Activated CD4-positive, alpha-beta T cell treated with anti-CD3 and anti-CD28 coated beads, Interleukin-2, amount 10 ng/mL, durations not matched to agents 7 days and 5 days (primary cell): ENCODE measurements around the gene ELK3. TPM values are rescaled to one million over a fixed set of nuclear protein-coding genes. Genes with fewer than 3 reads are reported as not detected.

Experiments used
- CTCF ChIA-PET: fragments of 350-600 bp; sonication (Branson Sonifier 250); formaldehyde crosslinking; loops from one replicate; lab custom pipeline; 2021; ENCODE audit warnings: antibody characterized with exemption; lab: Charles Lee
- POLR2A ChIA-PET: fragments of 350-600 bp; sonication (Branson Sonifier 250); formaldehyde crosslinking; loops from one replicate; lab custom pipeline; 2021; ENCODE audit warnings: antibody characterized with exemption; lab: Charles Lee
- DNase-seq: peaks from one replicate; pipeline ENCODE4 v3.0.0-alpha.2; 2020
- H3K27ac Mint-ChIP-seq: one replicate; pipeline ENCODE4 v1.8.0; 2021; ENCODE audit warnings: mild to moderate bottlenecking, moderate library complexity, mixed read lengths
- H3K27me3 Mint-ChIP-seq: one replicate; pipeline ENCODE4 v1.8.0; 2021; ENCODE audit warnings: mixed read lengths
- H3K36me3 Mint-ChIP-seq: one replicate; pipeline ENCODE4 v1.8.0; 2021; ENCODE audit warnings: low read depth, mixed read lengths
- H3K4me1 Mint-ChIP-seq: one replicate; pipeline ENCODE4 v1.8.0; 2021; ENCODE audit warnings: mixed read lengths
- H3K4me3 Mint-ChIP-seq: one replicate; pipeline ENCODE4 v1.8.0; 2021; ENCODE audit warnings: mild to moderate bottlenecking, moderate library complexity, mixed read lengths
- H3K9me3 Mint-ChIP-seq: one replicate; pipeline ENCODE4 v1.8.0; 2021; ENCODE audit warnings: mixed read lengths
- total RNA-seq, 2 experiments: library from RNA; stranded (reverse); gene quantifications; one replicate each; pipeline ENCODE4 v1.2.3, GENCODE V29; 2021

ELK3 gene
- total RNA-seq, 2 experiments from 2014 or later: 27.3 to 33.9 TPM

GRCh38 chr12:96233168-96233567 lies 39.0 kb downstream of the ELK3 start:
- Mint-ChIP-seq H3K4me1 (peaks cover 43% of the 10 kb centered on the region), H3K36me3 (peaks cover 34% of the 10 kb centered on the region), H3K27me3 (no peaks in the 10 kb centered on the region), H3K9me3 (peaks cover 2% of the 10 kb centered on the region), H3K4me3 (no peak overlapping the region), H3K27ac (no peak overlapping the region)
- ChIA-PET CTCF (interaction anchor here (1.5 to 2.6 kb wide), 2 partner anchors 17 to 18 kb away, joined by 3 to 7 read pairs; no protein-coding TSS in a partner anchor), POLR2A (no interaction called here)
- no peak for DNase-seq

- H3K27me3 Mint-ChIP-seq: no peaks in the 10 kb centered on the region
- DNase-seq: no peak
- ChIA-PET POLR2A (no interaction called here), CTCF (interaction anchor here (0.9 to 2.4 kb wide), 6 partner anchors 11 to 282 kb away, joined by 3 to 7 read pairs (median 3); no protein-coding TSS in a partner anchor)
- no peak overlapping the region for H3K27ac Mint-ChIP-seq
- H3K36me3 Mint-ChIP-seq: peaks cover 35% of the 10 kb centered on the region
- H3K9me3 Mint-ChIP-seq: peaks cover 2% of the 10 kb centered on the region
- no peak overlapping the region for H3K4me3 Mint-ChIP-seq
- peaks cover 51% of the 10 kb centered on the region for H3K4me1 Mint-ChIP-seq
Observed at GRCh38 chr12:96233939-96234461, 39.8 kb downstream of the ELK3 start.

- Mint-ChIP-seq H3K36me3 (peaks cover 35% of the 10 kb centered on the region), H3K27ac (peak overlapping the region; percentile 27), H3K4me1 (peaks cover 54% of the 10 kb centered on the region), H3K4me3 (no peak overlapping the region), H3K9me3 (peaks cover 2% of the 10 kb centered on the region), H3K27me3 (no peaks in the 10 kb centered on the region)
- ChIA-PET CTCF (interaction anchor here (1.0 to 2.4 kb wide), 5 partner anchors 12 to 23 kb away, joined by 3 to 7 read pairs (median 3); no protein-coding TSS in a partner anchor), POLR2A (no interaction called here)
- DNase-seq: no peak
Observed at GRCh38 chr12:96234591-96235483, 40.7 kb downstream of the ELK3 start.

DNA sequence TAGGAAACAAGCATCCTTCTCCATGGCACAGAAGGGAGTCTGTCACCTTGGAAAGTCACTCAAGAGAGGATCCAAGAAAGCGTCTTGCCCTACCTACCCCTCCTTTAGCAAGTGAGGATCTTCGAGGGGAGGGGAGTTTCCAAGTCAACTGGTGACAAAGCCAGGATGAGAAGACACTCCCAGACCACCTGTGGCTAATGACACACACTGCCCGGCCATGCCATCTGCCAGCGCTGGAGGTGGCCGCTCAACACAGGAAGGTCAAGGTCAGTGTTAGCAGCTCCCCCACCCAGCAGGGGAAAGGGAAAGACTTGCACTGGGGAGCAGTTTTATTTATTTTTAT lies 41.3 kb downstream of the ELK3 start:
- Mint-ChIP-seq H3K4me3 (no peak overlapping the region), H3K4me1 (peaks cover 59% of the 10 kb centered on the region), H3K36me3 (peaks cover 33% of the 10 kb centered on the region), H3K27ac (peak overlapping the region; percentile 27), H3K27me3 (no peaks in the 10 kb centered on the region), H3K9me3 (peaks cover 2% of the 10 kb centered on the region)
- ChIA-PET POLR2A (no interaction called here), CTCF (interaction anchor here (0.9 to 2.4 kb wide), 3 partner anchors 15 to 35 kb away, joined by 3 to 7 read pairs (median 4); no protein-coding TSS in a partner anchor)
- no peak for DNase-seq

DNA sequence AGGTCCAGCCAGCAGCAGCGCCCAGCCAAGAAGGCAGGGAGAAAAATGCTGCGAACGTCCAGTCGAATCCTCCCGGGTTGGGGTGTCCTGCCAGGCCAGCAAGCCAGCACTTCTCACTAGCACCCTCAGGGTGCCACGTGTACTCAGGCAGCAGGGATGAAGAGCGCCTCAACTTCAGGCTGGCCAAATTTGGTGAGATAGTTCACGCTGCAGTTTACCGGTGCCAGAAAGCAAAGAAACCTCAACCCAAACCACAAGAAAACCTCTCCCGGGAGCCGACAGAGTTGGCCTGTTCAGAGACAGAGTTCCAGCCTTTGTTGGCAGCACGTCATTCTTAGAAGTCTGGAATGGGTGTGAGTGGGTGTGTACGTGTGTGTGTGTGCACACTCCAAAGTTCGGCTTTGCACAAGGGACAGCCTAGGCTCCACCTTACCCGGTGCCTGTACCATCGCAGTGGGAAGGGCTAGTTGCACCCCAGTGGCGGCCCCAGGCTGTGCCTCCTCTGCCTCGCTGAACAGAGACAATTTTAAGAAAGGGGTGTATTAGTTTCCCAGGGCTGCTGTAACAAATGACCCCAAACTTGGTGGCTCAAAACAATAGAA lies 42.1 kb downstream of the ELK3 start:
- ChIA-PET CTCF (interaction anchor here (0.7 to 2.4 kb wide), 7 partner anchors 8 to 175 kb away, joined by 3 to 7 read pairs (median 3); partner anchors contain the start of gene CDK17), POLR2A (no interaction called here)
- Mint-ChIP-seq H3K36me3 (peaks cover 35% of the 10 kb centered on the region), H3K4me3 (peak overlapping the region; percentile 8), H3K27me3 (no peaks in the 10 kb centered on the region), H3K9me3 (peaks cover 2% of the 10 kb centered on the region), H3K4me1 (peaks cover 68% of the 10 kb centered on the region), H3K27ac (peak overlapping the region; percentile 48)
- DNase-seq: peak; percentile 54

DNA sequence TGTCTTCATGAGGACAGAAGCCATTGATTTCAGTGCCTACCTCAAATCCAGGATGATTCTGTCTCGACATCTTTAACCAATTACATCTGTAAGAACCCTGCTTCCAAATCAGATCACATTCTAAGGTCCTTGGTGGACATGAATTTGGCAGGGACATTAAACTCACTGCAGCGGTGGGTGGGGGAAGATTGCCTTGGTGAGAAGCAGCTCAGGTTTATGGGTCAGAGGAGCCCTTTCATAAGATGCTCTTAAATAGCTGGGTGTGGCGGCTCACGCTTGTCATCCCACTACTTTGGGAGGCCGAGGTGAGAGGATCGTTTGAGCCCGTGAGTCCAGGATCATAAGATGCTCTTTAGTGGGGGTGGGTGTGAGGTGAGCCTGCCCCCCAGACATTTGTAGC lies 42.9 kb downstream of the ELK3 start:
- H3K27me3 Mint-ChIP-seq: no peaks in the 10 kb centered on the region
- peaks cover 36% of the 10 kb centered on the region for H3K36me3 Mint-ChIP-seq

DNA sequence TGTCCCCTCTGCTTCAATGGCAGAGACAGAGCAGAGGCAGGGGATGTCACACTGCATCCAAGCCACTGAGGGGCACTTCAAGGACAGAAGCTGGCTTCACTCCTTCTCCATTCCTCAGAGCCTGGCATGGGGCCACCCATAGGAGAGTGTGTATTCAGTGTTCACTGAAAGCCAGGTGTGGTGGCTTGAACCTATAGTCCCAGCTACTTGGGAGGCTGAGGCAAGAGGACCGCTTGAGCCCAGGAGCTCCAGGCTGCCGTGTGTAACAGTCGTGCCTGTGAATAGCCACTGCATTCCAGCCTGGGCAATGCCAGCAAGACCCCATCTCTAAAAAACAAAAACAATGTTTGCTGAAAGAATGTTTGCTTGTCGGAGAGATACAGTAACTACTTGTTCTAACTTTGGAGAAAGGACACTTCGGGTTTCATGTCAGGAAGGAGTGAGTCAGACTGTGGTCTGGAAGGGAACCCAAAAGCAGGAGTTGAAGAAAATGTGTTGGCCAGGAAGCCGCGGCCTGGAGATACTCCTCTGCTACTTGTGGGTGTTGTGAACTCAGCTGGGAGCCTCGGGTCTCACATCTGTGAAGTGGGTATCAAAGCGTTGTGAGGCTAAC lies 43.4 kb downstream of the ELK3 start:
- H3K4me1 Mint-ChIP-seq: peaks cover 76% of the 10 kb centered on the region
- peaks cover 35% of the 10 kb centered on the region for H3K36me3 Mint-ChIP-seq
- H3K9me3 Mint-ChIP-seq: peaks cover 2% of the 10 kb centered on the region
- peak overlapping the region; percentile 43 for H3K27ac Mint-ChIP-seq
- peak overlapping the region; percentile 35 for H3K4me3 Mint-ChIP-seq
- DNase-seq: peak; percentile 56
- ChIA-PET CTCF (interaction anchor here (0.6 to 2.0 kb wide), 12 partner anchors 9 to 176 kb away, joined by 3 to 7 read pairs (median 3); partner anchors contain the start of gene CDK17), POLR2A (no interaction called here)
- H3K27me3 Mint-ChIP-seq: no peaks in the 10 kb centered on the region

More for the DNA sequence above, 42.9 kb downstream of the ELK3 start:
- peak overlapping the region; percentile 48 for H3K27ac Mint-ChIP-seq
- POLR2A ChIA-PET: no interaction called here
- CTCF ChIA-PET: interaction anchor here (0.7 to 2.0 kb wide), 8 partner anchors 9 to 176 kb away, joined by 3 to 7 read pairs (median 3); partner anchors contain the start of gene CDK17
- peaks cover 71% of the 10 kb centered on the region for H3K4me1 Mint-ChIP-seq
- H3K9me3 Mint-ChIP-seq: peaks cover 2% of the 10 kb centered on the region
- no peak overlapping the region for H3K4me3 Mint-ChIP-seq
- no peak for DNase-seq

DNA sequence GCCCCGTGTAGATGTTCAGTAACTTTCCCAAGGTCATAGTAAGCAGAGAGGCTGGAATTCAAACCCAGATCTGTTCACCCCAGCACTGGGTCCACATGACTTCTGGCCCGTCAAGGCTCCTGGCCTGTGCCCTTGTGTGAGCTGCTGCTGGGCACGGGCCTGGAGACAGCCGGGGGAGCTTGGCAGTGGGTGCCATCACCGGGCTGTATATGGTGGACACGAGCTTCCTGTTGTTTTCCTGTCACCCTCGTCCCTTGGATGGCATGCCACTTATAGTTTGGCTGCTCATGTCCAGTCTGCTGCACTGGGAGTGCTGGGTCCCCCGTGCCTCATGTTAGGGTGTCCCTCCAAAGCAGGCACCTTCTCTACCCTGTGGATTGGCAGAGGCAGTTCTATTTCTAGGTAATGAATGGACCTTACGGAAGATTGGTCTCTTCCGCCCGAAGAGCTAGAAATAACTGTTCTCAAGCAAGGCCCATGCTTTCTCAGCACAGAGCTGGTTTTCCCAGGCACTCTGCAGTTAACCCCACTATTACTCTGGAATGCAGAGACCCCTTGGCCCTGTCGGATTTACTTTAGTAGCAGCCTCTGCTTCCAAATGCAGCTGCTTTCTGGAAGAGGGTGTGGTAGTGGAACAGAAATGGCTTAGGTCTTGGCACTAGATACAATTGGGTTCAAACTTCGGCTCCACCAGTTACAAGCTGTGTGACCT lies 44.3 kb downstream of the ELK3 start:
- no peaks in the 10 kb centered on the region for H3K27me3 Mint-ChIP-seq
- DNase-seq: no peak
- H3K4me3 Mint-ChIP-seq: no peak overlapping the region
- CTCF ChIA-PET: interaction anchor here (0.6 to 2.0 kb wide), 11 partner anchors 12 to 177 kb away, joined by 3 to 7 read pairs (median 4); no protein-coding TSS in a partner anchor
- H3K9me3 Mint-ChIP-seq: peaks cover 2% of the 10 kb centered on the region
- POLR2A ChIA-PET: no interaction called here
- peak overlapping the region; percentile 27 for H3K27ac Mint-ChIP-seq
- H3K36me3 Mint-ChIP-seq: peaks cover 35% of the 10 kb centered on the region
- peaks cover 82% of the 10 kb centered on the region for H3K4me1 Mint-ChIP-seq

GRCh38 chr12:96239711-96240635 lies 45.8 kb downstream of the ELK3 start:
- CTCF ChIA-PET: interaction anchor here (0.6 to 1.9 kb wide), 7 partner anchors 13 to 763 kb away, joined by 3 to 6 read pairs (median 4); no protein-coding TSS in a partner anchor
- Mint-ChIP-seq H3K27ac (peak overlapping the region; percentile 25), H3K4me1 (peaks cover 74% of the 10 kb centered on the region), H3K27me3 (no peaks in the 10 kb centered on the region), H3K36me3 (peaks cover 37% of the 10 kb centered on the region), H3K9me3 (peaks cover 2% of the 10 kb centered on the region), H3K4me3 (no peak overlapping the region)
- POLR2A ChIA-PET: interaction anchor here (0.8 kb wide), 1 partner anchor 159 kb away, joined by 3 read pairs; no protein-coding TSS in a partner anchor
- no peak for DNase-seq

DNA sequence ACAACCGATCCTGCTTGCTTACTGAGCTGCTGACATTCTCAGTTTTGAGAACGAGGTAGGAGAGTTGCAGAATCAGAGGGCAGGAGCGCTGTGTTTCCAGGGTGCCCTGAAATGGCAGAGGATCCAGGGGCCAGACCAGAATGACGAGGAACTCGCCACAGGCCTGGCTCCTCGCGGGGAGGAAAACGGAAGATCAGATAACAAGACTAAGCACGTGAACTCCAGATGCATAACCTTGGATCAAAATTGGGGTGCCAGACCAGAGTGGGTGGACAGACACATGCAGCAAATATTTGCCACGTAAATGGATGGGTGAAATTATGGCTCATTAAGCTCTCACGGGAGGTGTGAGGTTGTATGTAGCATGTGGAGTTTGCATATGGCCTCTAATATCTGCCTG lies 46.5 kb downstream of the ELK3 start:
- ChIA-PET POLR2A (interaction anchor here (0.8 kb wide), 1 partner anchor 158 kb away, joined by 3 read pairs; no protein-coding TSS in a partner anchor), CTCF (interaction anchor here (0.9 kb wide), 1 partner anchor 17 kb away, joined by 3 read pairs; no protein-coding TSS in a partner anchor)
- H3K27me3 Mint-ChIP-seq: no peaks in the 10 kb centered on the region
- no peak overlapping the region for H3K4me3 Mint-ChIP-seq
- peaks cover 2% of the 10 kb centered on the region for H3K9me3 Mint-ChIP-seq
- peaks cover 32% of the 10 kb centered on the region for H3K36me3 Mint-ChIP-seq
- H3K27ac Mint-ChIP-seq: peak overlapping the region; percentile 11
- H3K4me1 Mint-ChIP-seq: peaks cover 67% of the 10 kb centered on the region
- no peak for DNase-seq
